HG03460 (cell line): Measurements from ENCODE around the gene ADIPOR2.
"Not testable (repeated sequence)": the region's sequence is repeated elsewhere in the genome, so short reads cannot be mapped to it uniquely, and the experiment has no call there.

Experiments
- ATAC-seq: cut with Tn5 transposase; IDR thresholded peaks from one replicate; pipeline ENCODE4 v1.9.1; 2021; ENCODE audit not compliant: unreplicated experiment

Gene ADIPOR2

DNA sequence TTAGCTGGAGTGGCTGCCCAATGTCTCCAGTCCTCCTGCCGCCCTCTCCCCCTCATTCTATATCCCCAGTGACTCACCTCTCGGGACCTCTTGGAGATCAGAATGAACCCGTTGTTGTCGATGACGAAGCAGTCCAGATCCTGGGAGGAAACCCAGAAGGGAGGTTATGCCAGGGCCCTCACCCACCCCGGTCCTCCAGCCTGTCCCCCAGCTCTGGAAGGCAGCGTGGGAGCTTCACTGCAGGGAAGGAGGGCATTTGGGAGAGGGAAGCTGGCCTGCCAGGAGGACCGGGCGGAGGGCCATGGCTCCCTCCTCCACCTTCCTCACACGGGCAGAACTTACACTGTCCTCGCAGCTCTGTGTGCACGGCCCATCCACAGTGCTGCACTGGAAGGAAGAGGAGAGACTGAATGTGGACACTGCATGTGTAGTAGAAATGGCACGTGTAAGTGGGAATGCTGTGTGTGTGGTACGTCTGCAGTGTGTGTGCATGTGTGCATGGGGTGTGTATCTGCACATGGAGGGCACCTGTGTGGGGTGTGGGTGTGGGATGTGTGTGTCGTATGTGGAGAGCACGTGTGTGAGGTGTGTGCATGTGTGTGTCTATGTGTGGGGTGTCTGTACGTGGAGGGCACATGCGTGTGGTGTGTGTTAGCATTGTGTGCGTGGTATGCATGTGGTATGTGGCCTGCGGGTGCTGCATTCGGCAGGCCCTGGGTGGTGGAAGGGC lies 119.5 kb downstream of the ADIPOR2 start:
- ATAC-seq, result no peak

DNA sequence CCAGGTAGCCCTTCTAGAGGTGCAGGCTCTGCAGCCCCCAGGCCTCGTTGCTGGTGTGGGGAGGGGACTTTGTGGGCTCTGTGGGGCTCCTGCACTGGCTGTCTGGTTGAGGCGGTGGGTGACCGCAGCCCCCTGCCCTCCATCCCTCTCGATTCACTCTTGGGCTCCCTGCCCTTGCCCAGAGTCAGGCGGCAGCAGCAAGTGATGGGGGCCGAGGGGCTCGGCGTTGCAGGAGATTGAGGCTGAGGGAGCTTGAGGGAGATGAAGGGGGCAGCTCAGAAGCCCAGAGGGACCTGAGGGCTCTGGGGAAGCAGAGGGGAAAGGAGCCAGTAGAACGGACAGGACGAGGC lies 120.0 kb downstream of the ADIPOR2 start:
- no peak for ATAC-seq

DNA sequence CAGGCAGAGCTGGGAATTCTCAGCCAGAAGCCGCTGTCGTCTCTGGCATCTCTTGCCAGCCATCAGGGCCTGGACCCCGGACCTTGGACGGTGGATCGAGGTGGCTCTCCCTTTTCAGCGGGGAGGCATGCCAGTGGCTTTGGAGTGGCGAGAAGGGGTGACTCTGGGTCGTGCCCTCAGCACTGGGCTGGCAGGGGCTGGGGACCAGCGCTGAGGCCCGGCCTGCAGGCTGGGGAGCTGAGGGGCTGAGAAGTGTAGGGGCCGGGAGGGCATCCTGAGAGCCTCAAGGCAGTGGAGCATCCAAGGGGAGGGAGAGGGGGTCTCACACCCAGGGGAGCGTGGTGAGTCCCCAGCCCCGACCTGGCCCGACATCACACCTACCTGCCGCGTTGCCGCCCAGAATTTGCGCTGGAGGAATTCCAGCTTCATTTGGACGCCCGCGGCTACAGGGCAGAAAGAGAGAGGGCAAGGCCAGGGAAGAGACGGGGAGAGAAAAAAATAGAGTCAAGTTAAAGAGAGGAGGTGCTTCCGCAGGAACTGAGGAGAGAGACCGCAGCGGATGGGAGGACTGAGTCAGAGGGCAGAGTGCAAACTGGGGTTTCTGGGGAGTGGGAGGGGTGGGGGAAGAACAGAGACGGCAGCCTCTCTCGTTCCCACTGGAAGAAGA lies 120.5 kb downstream of the ADIPOR2 start:
- no peak for ATAC-seq

DNA sequence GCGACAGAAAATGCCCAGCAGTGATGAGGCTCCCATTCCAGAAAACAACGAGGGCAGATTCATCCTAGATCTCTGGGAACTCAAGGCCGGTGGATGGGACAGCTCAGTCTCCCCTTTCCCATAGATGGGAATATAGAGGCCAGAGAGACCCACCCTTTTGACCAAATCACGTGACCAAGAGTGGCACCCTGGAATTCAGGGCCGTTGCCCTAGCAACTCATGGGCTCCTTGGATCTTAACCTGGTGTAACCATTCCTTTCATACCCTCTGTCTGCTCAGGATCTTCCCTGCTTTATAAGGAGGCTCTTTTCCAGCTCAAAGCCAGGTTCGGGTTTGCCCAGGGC lies 121.0 kb downstream of the ADIPOR2 start:
- ATAC-seq, result no peak

DNA sequence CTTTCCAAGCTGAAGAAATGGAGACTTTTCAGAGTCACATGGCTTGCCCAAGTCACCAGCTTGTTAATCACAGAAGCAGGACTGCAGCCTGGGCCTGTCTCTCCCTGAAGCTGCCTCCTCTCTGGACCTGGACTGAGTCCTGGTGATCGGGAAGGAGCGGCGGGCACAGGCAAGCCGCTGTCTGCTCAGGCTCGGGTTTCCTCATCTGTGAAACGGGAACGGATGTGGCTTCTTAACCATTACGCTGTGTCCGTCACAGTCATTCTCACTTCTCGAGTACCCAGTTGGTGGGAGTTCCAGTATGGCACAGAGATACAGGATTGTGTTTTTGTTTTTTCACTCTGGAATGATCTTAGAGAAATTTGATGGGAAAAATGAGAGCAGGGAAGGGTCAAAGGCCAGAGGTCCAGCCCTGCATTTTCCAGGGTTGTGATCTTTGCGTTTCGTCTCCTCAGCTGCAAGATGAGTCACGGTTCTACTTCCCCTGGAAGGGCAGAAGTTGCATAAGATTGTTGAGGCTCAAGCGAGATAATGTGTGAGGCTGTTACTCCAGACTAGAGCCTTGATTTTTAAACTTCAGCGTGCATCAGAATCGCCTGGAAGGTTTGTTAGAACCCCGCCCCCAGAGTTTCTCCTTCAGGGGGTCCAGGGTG lies 121.9 kb downstream of the ADIPOR2 start:
- no peak for ATAC-seq

DNA sequence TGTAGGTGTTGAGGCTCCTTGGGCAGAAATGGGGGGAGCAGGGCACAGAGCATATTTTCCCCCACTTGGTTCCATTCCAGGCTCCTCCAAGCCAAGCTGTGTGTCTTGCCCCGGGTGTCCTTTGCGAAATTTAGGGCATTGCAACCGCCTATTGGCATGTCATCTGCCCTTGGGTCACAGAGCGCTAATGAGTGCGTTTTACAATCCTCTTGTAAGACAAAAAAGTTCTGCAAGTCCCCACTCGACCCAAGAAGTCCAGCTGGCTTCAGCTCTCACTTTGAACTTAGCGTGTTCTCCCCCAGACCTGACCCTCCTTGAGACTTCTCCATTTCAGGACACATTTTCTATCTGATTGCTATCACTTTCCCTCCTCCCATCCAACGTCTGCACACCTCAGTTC lies 123.4 kb downstream of the ADIPOR2 start:
- ATAC-seq, result no peak

DNA sequence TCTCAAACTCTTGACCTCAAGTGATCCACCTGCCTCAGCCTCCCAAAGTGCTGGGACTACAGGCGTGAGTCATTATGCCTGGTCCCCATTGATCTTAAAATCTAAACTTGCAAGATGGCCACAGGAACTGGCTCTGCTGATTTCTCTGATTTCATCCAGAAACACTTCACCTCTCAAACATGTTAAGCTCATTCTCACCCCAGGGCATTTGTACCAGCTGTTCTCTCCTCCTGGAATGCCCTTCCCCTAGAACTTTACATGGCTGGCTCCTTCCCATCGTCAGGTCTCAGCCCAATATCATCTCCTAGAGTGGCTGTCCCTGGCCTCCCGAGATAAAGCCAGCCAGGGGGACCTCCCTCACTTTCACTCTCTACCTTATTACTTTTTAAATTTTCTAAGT lies 124.2 kb downstream of the ADIPOR2 start:
- no peak for ATAC-seq

DNA sequence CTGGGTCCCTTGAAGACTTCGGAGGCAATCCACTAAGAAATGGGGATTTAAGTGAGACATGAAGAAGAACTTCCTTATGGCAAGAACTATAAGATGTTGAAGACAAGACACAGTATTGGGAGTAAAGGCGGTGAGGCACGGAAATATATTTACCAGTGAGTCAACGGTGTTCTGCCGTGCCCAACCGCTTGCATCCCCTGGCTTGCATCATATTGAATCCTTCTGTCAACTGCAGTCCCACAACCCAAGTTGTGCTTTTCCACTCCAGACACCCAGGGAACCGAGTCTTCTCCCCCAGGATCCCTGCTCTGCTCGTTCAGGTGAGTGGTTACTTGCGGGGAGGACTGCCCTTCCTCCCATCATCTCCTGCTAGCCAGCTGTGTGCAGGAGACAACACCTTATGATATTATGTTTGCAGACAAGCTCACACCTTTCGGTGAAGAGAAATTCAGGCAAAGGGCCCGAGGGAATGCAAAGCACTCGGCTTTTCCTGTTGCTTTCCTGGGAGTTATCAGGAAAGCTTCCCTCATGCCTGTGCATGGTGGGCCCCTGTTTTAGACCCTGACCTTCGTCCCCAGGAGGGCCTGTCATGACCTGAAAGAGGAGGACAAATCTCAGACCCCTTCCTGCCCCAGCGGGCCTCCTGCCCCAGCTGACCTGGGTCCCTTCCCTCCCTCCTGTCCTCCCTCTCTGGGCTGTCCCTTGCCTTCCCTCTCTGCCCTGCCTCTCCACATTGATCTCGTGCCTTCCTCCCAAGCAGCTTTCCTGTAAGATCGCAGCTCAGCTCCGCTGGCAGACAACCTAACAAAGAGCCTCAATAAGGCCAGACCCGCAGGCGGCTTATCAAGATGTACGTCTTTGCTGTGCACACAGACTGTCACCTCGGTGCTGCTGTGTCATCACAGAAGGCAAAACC lies 125.2 kb downstream of the ADIPOR2 start:
- no peak for ATAC-seq

DNA sequence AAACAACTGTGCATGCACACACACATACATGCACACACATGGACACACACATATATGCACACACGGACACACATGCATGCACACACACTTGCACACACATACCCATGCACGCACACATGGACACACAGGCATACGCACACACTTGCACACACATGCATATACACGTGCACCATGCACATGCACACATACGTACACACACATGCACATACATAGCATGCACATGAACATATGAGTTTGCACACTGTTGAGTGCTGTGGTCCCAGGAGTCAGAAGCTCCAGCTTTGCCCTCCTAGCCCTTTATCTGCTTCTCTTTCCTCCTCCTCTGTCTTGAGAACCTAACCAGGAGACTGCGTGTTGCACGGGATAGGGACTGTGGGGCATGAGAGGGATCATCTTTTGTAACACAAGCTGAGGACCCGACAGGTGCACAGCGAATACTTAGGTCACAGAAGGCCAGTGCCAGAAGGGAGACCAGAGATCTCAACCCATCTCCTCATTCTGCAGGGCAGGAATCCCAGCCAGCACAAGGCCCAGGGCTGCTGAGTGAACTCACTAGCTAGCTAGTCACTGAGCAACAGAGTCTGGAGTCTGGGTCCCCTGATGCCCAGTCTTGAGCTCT lies 126.0 kb downstream of the ADIPOR2 start:
- ATAC-seq, result no peak

DNA sequence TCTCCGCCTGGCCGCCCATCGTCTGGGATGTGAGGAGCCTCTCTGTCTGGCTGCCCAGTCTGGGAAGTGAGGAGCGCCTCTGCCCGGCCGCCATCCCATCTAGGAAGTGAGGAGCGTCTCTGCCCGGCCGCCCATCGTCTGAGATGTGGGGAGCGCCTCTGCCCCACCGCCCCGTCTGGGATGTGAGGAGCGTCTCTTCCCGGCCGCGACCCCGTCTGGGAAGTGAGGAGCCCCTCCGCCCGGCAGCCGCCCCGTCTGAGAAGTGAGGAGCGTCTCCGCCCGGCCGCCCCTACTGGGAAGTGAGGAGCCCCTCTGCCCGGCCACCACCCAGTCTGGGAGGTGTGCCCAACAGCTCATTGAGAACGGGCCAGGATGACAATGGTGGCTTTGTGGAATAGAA lies 127.1 kb downstream of the ADIPOR2 start:
- not testable (repeated sequence) for ATAC-seq

DNA sequence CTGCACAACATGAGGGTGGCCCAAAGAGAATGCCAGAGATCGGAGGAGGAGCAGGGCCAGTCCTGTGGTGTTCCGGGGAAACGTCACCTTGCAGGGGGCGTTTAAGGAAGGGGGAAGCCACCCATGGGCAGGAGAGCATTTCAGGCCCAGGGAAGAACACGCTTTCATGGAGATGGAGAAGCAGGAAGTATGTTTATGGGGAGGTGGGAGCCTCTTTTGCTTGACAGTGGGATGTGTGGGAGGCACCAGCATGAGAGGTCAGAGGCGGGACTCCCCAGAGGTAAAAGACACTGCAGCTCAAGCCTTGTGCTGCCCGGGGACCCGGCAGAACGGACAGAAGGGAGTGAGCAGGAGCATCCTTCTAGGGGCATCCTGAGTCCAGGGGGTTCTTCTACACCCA lies 128.2 kb downstream of the ADIPOR2 start:
- no peak for ATAC-seq

DNA sequence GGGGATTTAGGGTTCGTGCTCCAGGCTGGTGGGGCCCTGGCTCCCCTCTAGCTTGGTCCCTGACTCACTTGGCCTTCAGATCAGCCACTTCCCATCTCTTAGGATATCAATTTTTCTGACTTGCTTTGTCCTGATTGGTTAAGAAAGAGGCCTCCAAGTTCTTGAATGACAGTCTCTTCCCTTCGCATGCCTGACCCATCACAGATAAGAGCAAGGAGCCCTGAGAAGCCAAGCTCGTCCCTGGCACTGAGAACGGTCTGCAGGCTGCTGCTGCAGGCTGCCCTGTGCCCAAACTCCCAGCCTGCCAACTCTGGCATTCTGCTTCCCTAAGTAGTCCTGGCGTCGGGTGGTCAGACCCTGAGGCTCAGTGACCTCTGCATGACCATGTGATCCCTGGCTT lies 128.7 kb downstream of the ADIPOR2 start:
- no peak for ATAC-seq

DNA sequence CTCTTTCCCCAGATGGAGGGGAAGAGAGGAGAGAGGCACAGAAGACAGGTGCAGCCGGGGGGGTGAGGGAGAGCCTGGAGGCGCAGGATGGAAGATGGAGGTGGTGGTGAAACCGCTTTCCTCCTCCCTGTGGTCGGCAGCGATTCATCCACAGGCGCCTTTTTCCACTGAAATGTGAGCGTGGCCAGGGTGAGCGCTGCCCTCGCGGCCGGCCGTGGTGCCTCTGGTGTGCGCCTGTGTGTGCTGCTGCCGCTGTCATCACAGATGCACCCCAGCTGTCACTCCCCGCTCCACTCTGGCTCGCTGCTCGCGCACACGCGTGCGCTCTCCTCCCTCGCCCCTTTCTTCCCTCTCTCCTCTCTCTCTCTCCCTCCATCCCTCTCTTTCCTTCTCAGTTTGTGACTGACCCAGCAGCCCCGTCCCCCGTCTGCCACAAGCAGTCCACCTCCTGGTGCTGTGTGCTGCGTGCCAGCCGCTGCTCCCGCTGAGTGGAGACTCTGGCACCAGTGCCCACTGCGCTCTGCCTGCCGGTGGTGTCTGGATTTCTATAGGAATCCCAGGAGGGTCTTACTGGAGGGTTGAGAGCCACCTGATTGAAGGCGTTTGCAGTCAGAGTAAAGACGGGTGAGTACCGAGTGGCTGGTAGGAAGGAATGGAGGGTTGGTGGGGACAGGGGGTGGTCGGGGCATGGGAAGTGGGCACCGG lies 129.5 kb downstream of the ADIPOR2 start, which contains the start of gene LRTM2:
Gene LRTM2 (plus strand): TSS at position 375 of the 705 bp plus-strand sequence. CDS start 7,584 bp downstream, outside the sequence.
- no peak for ATAC-seq

DNA sequence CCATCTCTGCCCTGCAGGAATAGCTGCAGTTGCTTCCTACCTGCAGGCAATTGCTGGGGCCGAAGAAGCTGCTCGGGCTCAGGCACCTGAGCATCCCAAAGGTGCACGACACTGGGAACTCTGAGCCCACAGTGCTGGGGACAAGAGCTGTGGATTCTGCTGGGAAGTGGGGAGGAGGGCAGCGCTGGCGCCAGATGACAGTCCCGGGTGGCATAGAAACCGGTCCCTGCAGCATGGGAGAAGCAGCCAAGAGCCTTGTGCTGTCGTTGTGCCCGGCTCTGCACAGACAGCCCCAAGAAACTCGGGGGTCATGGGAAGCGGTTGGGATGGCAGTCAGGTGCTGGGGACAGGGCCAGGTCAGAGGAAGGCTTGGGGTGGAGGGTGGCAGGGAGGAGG lies 130.0 kb downstream of the ADIPOR2 start:
- no peak for ATAC-seq

DNA sequence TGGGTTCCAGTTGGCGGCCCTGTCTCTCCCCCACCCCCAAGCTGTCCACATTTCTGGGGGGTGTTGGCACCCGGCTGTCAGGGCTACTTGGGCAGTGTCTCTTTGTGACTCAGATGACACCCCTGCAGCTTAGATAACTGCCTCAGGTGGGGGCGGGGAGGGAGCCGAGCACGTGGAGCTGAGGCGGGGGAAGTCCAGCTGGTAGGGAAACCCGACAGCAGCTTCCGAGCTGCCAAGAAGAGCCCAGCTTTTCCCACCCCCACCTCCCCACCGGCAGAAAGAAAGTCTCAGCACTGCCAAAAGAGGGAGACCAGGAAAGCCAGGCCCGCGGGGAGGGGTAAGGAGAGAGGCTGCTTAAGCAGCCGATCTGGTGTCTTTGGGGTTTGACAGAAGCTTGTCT lies 130.9 kb downstream of the ADIPOR2 start:
- ATAC-seq, result no peak

DNA sequence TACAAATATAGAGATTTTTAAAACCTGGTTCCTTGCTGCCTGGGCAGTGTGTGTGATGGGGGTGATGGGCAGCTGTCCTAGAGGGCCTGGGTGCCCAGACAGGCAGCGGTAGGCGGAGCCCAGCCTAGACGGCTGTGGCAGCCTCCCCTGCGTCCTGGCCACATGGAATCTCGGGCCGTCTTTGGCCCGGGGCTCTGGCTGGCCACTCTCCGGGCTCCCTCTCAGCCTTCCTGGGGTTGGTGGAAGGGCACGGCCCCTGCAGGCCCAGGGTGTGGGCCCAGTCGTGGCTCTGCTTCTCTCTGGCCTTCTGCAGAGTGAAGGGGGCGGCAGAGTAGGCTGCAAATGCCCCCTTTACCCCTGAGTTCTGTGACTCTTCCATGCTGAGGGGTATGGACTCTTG lies 131.8 kb downstream of the ADIPOR2 start:
- no peak for ATAC-seq

DNA sequence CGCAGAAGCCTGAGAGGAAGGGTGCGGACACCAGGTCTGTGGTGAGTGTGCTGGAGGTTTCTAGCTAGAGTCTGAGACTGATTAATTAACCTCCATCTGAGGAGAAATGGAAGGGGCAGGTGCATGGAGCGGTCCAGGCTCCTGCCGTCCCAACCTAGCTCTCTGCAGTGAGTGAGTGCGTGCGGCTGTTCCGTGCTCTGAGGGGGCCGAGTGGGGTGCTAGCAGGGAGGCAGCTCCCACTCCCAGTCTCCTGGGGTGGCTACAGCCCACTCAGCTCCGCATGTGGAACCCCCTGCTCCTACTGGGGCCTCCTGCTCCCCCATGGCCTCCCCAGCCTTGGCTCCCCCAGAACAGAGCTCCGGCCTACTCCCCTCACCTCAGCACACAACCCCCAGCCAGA lies 132.4 kb downstream of the ADIPOR2 start:
- no peak for ATAC-seq

DNA sequence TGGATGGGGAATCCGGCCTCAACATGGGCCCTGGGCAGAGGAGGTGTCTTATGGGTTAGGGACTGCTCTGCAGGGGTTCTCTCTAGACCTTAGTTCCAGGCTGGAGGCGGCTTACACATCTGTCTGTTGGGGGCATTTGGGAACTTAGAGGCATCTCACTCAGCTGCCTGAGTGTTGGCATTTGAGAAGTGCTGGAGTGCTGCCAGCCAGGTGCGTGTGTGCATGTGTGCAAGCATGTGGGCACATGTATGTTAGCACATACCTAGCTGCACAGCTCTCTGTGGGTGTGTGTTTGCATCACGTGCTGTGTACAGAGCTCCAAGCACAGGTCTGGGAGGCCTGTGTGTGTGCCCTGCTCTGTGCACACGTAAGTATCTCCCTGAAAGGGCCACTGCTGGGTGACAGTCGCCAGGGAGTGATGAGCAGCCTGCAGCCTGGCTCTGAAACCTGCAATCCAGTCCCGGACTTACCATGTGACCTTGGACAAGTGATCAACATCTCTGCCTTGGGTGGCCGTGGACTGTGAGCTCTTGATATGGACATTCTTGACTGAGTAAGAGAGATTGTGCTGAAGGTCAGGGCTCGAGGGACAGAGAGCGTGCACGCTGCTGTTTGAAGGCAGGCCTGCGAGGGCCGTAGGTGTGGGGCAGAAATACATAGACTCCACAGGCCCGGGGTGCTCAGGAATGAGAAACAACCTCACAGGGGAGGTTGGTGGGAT lies 134.7 kb downstream of the ADIPOR2 start:
- no peak for ATAC-seq

DNA sequence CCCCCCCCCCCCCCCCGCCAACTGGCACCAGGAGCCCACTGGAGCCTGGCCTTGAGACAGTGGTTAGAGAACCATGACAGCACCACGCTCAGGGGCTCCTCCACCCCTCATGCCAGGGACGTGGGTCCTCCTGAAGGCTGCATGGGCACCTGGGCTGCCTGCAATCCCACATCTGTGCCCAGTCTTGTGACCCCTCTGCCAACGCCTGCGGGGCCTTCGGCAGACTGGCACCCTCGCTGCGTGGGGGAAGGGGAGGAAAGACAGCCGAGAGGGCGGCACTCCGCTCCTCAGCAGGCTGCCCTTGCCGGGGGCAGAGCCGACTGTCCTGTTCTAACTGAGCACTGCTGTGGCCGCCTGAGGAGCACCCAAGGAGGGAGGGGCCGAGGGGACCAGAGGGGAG lies 135.5 kb downstream of the ADIPOR2 start:
- no peak for ATAC-seq
